GM23338 (cell line): Measurements from ENCODE around the gene NPPA. TPM values are rescaled to one million over a fixed set of nuclear protein-coding genes. Genes with fewer than 3 reads are reported as not detected.

Source experiments
- ATAC-seq: fragments of 200-7000 bp; cut with Tn5 transposase; 3 replicates; pipeline ENCODE4 v1.9.1; 2020
- DNase-seq: peaks from one replicate; pipeline ENCODE4 v3.0.0-alpha.2; 2015; ENCODE audit warnings: low spot score
- H2AFZ ChIP-seq: fragments of 200-600 bp; sonication (generic); 2 replicates; pipeline ENCODE4 v1.8.0; 2016; ENCODE audit warnings: antibody characterized with exemption, mild to moderate bottlenecking, moderate library complexity
- H3F3A ChIP-seq: fragments of 200-600 bp; sonication (generic); replicated peaks from 2 replicates; pipeline ENCODE4 v1.8.0; 2017; ENCODE audit warnings: antibody characterized with exemption, mixed run types, low read depth
- H3K27ac ChIP-seq: fragments of 200-600 bp; sonication (generic); 2 replicates; pipeline ENCODE4 v1.6.1; 2016; ENCODE audit warnings: low read depth
- H3K27me3 ChIP-seq: fragments of 200-600 bp; sonication (generic); 2 replicates; pipeline ENCODE4 v1.8.0; 2016; ENCODE audit warnings: mild to moderate bottlenecking, mixed run types, moderate library complexity; ENCODE audit not compliant: insufficient read depth
- H3K36me3 ChIP-seq: fragments of 200-600 bp; sonication (generic); 2 replicates; pipeline ENCODE4 v1.8.0; 2016; ENCODE audit warnings: mild to moderate bottlenecking; ENCODE audit not compliant: insufficient read depth
- H3K4me1 ChIP-seq: fragments of 200-600 bp; sonication (generic); 2 replicates; pipeline ENCODE4 v1.8.0; 2016; ENCODE audit warnings: mild to moderate bottlenecking, moderate library complexity; ENCODE audit not compliant: insufficient read depth
- H3K4me2 ChIP-seq: fragments of 200-600 bp; sonication (generic); 2 replicates; pipeline ENCODE4 v1.7.1; 2017; ENCODE audit warnings: mixed run types
- H3K4me3 ChIP-seq: fragments of 200-600 bp; sonication (generic); 2 replicates; pipeline ENCODE4 v1.6.1; 2016; ENCODE audit warnings: mixed run types
- H3K79me2 ChIP-seq: fragments of 200-600 bp; sonication (generic); replicated peaks from 2 replicates; pipeline ENCODE4 v1.8.0; 2017; ENCODE audit warnings: mild to moderate bottlenecking; ENCODE audit not compliant: insufficient read depth
- H3K9me2 ChIP-seq: fragments of 200-600 bp; sonication (generic); 2 replicates; pipeline ENCODE4 v1.8.0; 2017; ENCODE audit not compliant: insufficient read depth
- H4K20me1 ChIP-seq: fragments of 200-600 bp; sonication (generic); replicated peaks from 2 replicates; pipeline ENCODE4 v1.8.0; 2017; ENCODE audit warnings: mild to moderate bottlenecking; ENCODE audit not compliant: insufficient read depth
- H3K27ac Mint-ChIP-seq: 2 replicates; pipeline ENCODE4 v1.8.0; 2020; ENCODE audit warnings: inconsistent platforms, mild to moderate bottlenecking, moderate library complexity, mixed read lengths
- H3K27me3 Mint-ChIP-seq: 3 replicates; pipeline ENCODE4 v1.8.0; 2022; ENCODE audit warnings: low read depth, mild to moderate bottlenecking, moderate library complexity, mixed read lengths, inconsistent platforms; ENCODE audit not compliant: insufficient read depth, poor library complexity
- H3K36me3 Mint-ChIP-seq: 3 replicates; pipeline ENCODE4 v1.8.0; 2021; ENCODE audit warnings: low read depth, mild to moderate bottlenecking, inconsistent platforms, moderate library complexity, mixed read lengths
- H3K4me1 Mint-ChIP-seq: 3 replicates; pipeline ENCODE4 v1.8.0; 2020; ENCODE audit warnings: mild to moderate bottlenecking, inconsistent platforms, mixed read lengths
- H3K4me3 Mint-ChIP-seq: 3 replicates; pipeline ENCODE4 v1.8.0; 2021; ENCODE audit warnings: moderate library complexity, mild to moderate bottlenecking, inconsistent platforms, mixed read lengths
- H3K9me3 Mint-ChIP-seq: 3 replicates; pipeline ENCODE4 v1.8.0; 2020; ENCODE audit warnings: moderate library complexity, mild to moderate bottlenecking, inconsistent platforms, mixed read lengths
- CREB1 ChIP-seq: fragments of 250-450 bp; sonication (Bioruptor Pico); IDR thresholded peaks from 2 replicates; pipeline ENCODE4 v1.5.0; 2020; ENCODE audit warnings: low read depth, mild to moderate bottlenecking, moderate library complexity
- CTCF ChIP-seq, 2 experiments: fragments of 200-600 bp in 1 of 2; sonication (generic) in 1 of 2; conservative IDR thresholded peaks; 2 replicates each; pipeline versions ENCODE4 v1.5.1 to v1.6.1; 2016 to 2017; ENCODE audit warnings: antibody characterized with exemption in 2 of 2, low read depth in 2 of 2, mild to moderate bottlenecking in 2 of 2, moderate library complexity in 1 of 2
- ETS1 ChIP-seq: IDR thresholded peaks from 2 replicates; pipeline ENCODE4 v1.6.1; 2016; ENCODE audit warnings: antibody characterized with exemption
- EZH2 ChIP-seq: fragments of 200-600 bp; sonication (generic); IDR thresholded peaks from one replicate; pipeline ENCODE4 v1.8.0; 2017; ENCODE audit warnings: antibody characterized with exemption, mild to moderate bottlenecking, low read depth; ENCODE audit not compliant: unreplicated experiment
- EZH2phosphoT487 ChIP-seq: fragments of 200-600 bp; sonication (generic); IDR thresholded peaks from one replicate; pipeline ENCODE4 v1.8.1; 2018; ENCODE audit warnings: antibody characterized with exemption; ENCODE audit not compliant: unreplicated experiment
- JUNB ChIP-seq: IDR thresholded peaks from one replicate; pipeline ENCODE4 v1.6.1; 2016; ENCODE audit warnings: antibody characterized with exemption; ENCODE audit not compliant: unreplicated experiment
- NANOG ChIP-seq: IDR thresholded peaks from 2 replicates; pipeline ENCODE4 v1.6.1; 2016; ENCODE audit warnings: antibody characterized with exemption, borderline replicate concordance
- POLR2AphosphoS5 ChIP-seq: IDR thresholded peaks from 2 replicates; pipeline ENCODE4 v1.6.1; 2016; ENCODE audit warnings: antibody characterized with exemption, low read depth
- REST ChIP-seq: IDR thresholded peaks from one replicate; pipeline ENCODE4 v1.6.1; 2018; ENCODE audit warnings: antibody characterized with exemption; ENCODE audit not compliant: unreplicated experiment
- STAT1 ChIP-seq: IDR thresholded peaks from one replicate; pipeline ENCODE4 v1.6.1; 2016; ENCODE audit warnings: antibody characterized with exemption; ENCODE audit not compliant: unreplicated experiment
- ZNF114 ChIP-seq: fragments of 250-450 bp; sonication (Bioruptor Pico); IDR thresholded peaks from 2 replicates; pipeline ENCODE4 v1.5.0; 2020; ENCODE audit warnings: mild to moderate bottlenecking, moderate library complexity
- ZNF331 ChIP-seq: fragments of 250-450 bp; sonication (Bioruptor Pico); IDR thresholded peaks from 2 replicates; pipeline ENCODE4 v1.5.0; 2020; ENCODE audit warnings: low read depth, mild to moderate bottlenecking, moderate library complexity
- ZNF462 ChIP-seq: fragments of 250-450 bp; sonication (Bioruptor Pico); IDR thresholded peaks from 2 replicates; pipeline ENCODE4 v1.5.0; 2020; ENCODE audit warnings: mild to moderate bottlenecking, moderate library complexity
- polyA plus RNA-seq: library from polyadenylated mRNA; unstranded; fragments of >200 nt; fragmentation: Nextera tagmentation; extraction: Ambion mirVana; gene quantifications from 2 replicates; pipeline ENCODE4 v1.2.1, GENCODE V29; 2016
- total RNA-seq: library from RNA; depleted of rRNA; stranded (reverse); fragments of >200 nt; shearing (Covaris generic); gene quantifications from 2 replicates; pipeline ENCODE4 v1.2.3, GENCODE V29; 2014

The NPPA gene
- total and polyA plus RNA-seq, 2 experiments from 2014 or later = 0.29 TPM; not detected in 1

GRCh38 chr1:11874624-11875023, 27.0 kb upstream of the NPPA start:
- peak; percentile 28 for ATAC-seq

More at GRCh38 chr1:11874624-11875023, 27.0 kb upstream of the NPPA start:
- no peaks in the 10 kb centered on the region for H3F3A ChIP-seq
- H3K36me3 Mint-ChIP-seq = no peaks in the 10 kb centered on the region; the same call in 2 of the 3 replicates
- H3K4me2 ChIP-seq = no peak overlapping the region
- no peaks in the 10 kb centered on the region for H3K79me2 ChIP-seq
- H3K9me3 Mint-ChIP-seq = no peaks in the 10 kb centered on the region
- no peaks in the 10 kb centered on the region for H3K4me1 ChIP-seq
- peaks cover 14% of the 10 kb centered on the region for H3K27me3 Mint-ChIP-seq
- no peak overlapping the region for H3K4me3 ChIP-seq
- DNase-seq = no peak
- no peaks in the 10 kb centered on the region for H4K20me1 ChIP-seq
- no peak overlapping the region for H3K27ac ChIP-seq
- no peaks in the 10 kb centered on the region for H3K9me2 ChIP-seq
- H3K27me3 ChIP-seq = no peaks in the 10 kb centered on the region
- TF ChIP-seq REST = no peak
- no peak for TF ChIP-seq STAT1
- no peak for TF ChIP-seq ZNF462 (CRISPR knock-in tag)
- no peak for TF ChIP-seq EZH2
- no peak for TF ChIP-seq EZH2phosphoT487
- no peak for TF ChIP-seq JUNB
- no peak for TF ChIP-seq ZNF331 (CRISPR knock-in tag)
- no peak for TF ChIP-seq NANOG
- no peak for TF ChIP-seq POLR2AphosphoS5
- TF ChIP-seq CREB1 (CRISPR knock-in tag) = no peak
- no peak for TF ChIP-seq ETS1
- no peak for TF ChIP-seq CTCF (conservative IDR thresholded peaks at IDR 0.05; ENCODE audit: low read depth in 2 of 2)
- TF ChIP-seq ZNF114 (CRISPR knock-in tag) = no peak
- H3K27ac Mint-ChIP-seq = no peak overlapping the region
- H3K36me3 ChIP-seq = no peaks in the 10 kb centered on the region
- no peaks in the 10 kb centered on the region; the same call in 2 of the 3 replicates for H3K4me1 Mint-ChIP-seq
- no peak overlapping the region for H3K4me3 Mint-ChIP-seq
- peak overlapping the region; percentile 78 for H2AFZ ChIP-seq
